Measurements from ENCODE around the gene AEBP2. TPM values are rescaled to one million over a fixed set of nuclear protein-coding genes. Genes with fewer than 3 reads are reported as not detected.
A peak's percentile ranks its signal among the peaks of the same experiment; 100 is the strongest.

Gene AEBP2
- total and polyA plus RNA-seq, 9 of the 15 experiments (the other 6 are each of a cell fraction or from before 2014, with no cell fraction given): 5.7 to 43.7 (median 10.3) TPM

- Histone ChIP-seq H2AFZ (ENCODE audit: low read depth, low read length) (no peak overlapping the region), H3K4me3 (no peak overlapping the region), H3K27me3 (ENCODE audit: control insufficient read depth in 2 of 2, insufficient read depth in 2 of 2, low read length in 2 of 2) (no peaks in the 10 kb centered on the region), H3K4me2 (ENCODE audit: insufficient read depth, low read length) (no peak overlapping the region; the same call in 1 of the 2 replicates), H3K4me1 (replicated peaks in 1 of 2; ENCODE audit: control insufficient read depth in 2 of 2, insufficient read depth in 2 of 2, low read length in 2 of 2) (peaks cover 0 to 7% of the 10 kb centered on the region in 2 experiments; a peak in 2 of 5 replicates), H3K9ac (ENCODE audit: insufficient read depth in 1 of 2, low read depth in 2 of 2, low read length in 2 of 2) (no peak overlapping the region), H3K27ac (ENCODE audit: extremely low read depth, low read depth, low read length) (peak overlapping the region; percentile 39; the same call in 1 of the 3 replicates), H3K79me2 (ENCODE audit: control insufficient read depth, insufficient read depth, low read length) (peaks cover 22% of the 10 kb centered on the region), H3K36me3 (ENCODE audit: control insufficient read depth, insufficient read depth, low read length) (peaks cover 18% of the 10 kb centered on the region; the same call in 2 of the 3 replicates), H3K9me1 (ENCODE audit: control insufficient read depth, insufficient read depth, low read length) (no peaks in the 10 kb centered on the region), H3K9me3 (replicated peaks; ENCODE audit: control insufficient read depth, insufficient read depth, low read depth, low read length) (no peaks in the 10 kb centered on the region), H4K20me1 (replicated peaks; ENCODE audit: control insufficient read depth, insufficient read depth, low read length) (no peaks in the 10 kb centered on the region)
- intact Hi-C loops (cut with micrococcal nuclease) (no loop called here), in situ Hi-C loops (cut with MboI) (no loop called here)
- peak in 1 of 4 experiments; percentile 18 for DNase-seq (ENCODE audit: extremely low read depth in 1 of 4, low spot score in 3 of 4)
- POLR2A ChIA-PET: interaction anchor here (1.5 kb wide), 1 partner anchor 9 kb away, joined by 3 read pairs; no protein-coding TSS in a partner anchor
- CTCF ChIA-PET (ENCODE audit: low intra/inter-chr PET ratio): no interaction called here
- ATAC-seq: peak; percentile 60
- FAIRE-seq: no peak
- no peak for TF ChIP-seq CBX8 (IDR thresholded peaks at IDR 0.05; ENCODE audit: borderline replicate concordance, extremely low read depth, low read depth, low read length, poor library complexity, severe bottlenecking)
- TF ChIP-seq NFIX (CRISPR knock-in tag; IDR thresholded peaks at IDR 0.05; ENCODE audit: low read depth): no peak
- 0 out of 2 replicates have a peak, but pooled peaks have one; percentile 18 for TF ChIP-seq DPF2 (IDR thresholded peaks at IDR 0.05)
- peak; percentile 70 for TF ChIP-seq CBFA2T3 (IDR thresholded peaks at IDR 0.05)
- TF ChIP-seq RBM34 (IDR thresholded peaks at IDR 0.05; ENCODE audit: borderline replicate concordance, insufficient read depth, low read length): no peak
- peak; percentile 51; the same call in 1 of the 2 replicates for TF ChIP-seq ARID1B (IDR thresholded peaks at IDR 0.05)
- 0 out of 2 replicates have a peak, but pooled peaks have one; percentile 31 for TF ChIP-seq TAL1 (IDR thresholded peaks at IDR 0.05)
- no peak for TF ChIP-seq FOXO4 (CRISPR knock-in tag; IDR thresholded peaks at IDR 0.05)
- peak; percentile 47; the same call in 1 of the 2 replicates for TF ChIP-seq TEAD4 (IDR thresholded peaks at IDR 0.05; ENCODE audit: low read length)
- no peak for TF ChIP-seq TEAD4 (CRISPR knock-in tag; IDR thresholded peaks at IDR 0.05; ENCODE audit: borderline replicate concordance)
- TF ChIP-seq ARID3A (IDR thresholded peaks at IDR 0.05; ENCODE audit: borderline replicate concordance, low read depth, low read length): no peak
- TF ChIP-seq ZNF316 (IDR thresholded peaks at IDR 0.05): no peak
- no peak for TF ChIP-seq CREB3L1 (IDR thresholded peaks at IDR 0.05; ENCODE audit: borderline replicate concordance, low read depth)
- no TSS peak for BruUV-seq (replicated peaks)
Measured at GRCh38 chr12:19506497-19506896, 67.2 kb downstream of the AEBP2 start.

All from K562 (cell line).